Naive thymus-derived CD8-positive, alpha-beta T cell (primary cell): ENCODE measurements around the gene SMARCAL1. TPM values are rescaled to one million over a fixed set of nuclear protein-coding genes. Genes with fewer than 3 reads are reported as not detected.
A peak's percentile ranks its signal among the peaks of the same experiment; 100 is the strongest.

Experiments used
- ATAC-seq, 2 donors: fragments of 150-1000 bp; cut with Tn5 transposase in 1 of 2; sonication (Bioruptor Pico), chemical (Tn5 transposase) in 1 of 2; 1 replicate in 1 of 2; 2 replicates in 1 of 2; pipeline ENCODE4 v1.10.0; 2021; ENCODE audit warnings: mild to moderate bottlenecking in 2 of 2, moderate library complexity in 2 of 2
- POLR2A ChIA-PET: fragments of 350-600 bp; sonication (Branson Sonifier 250); formaldehyde crosslinking; loops from one replicate; lab custom pipeline; 2021; ENCODE audit warnings: antibody characterized with exemption; lab: Charles Lee
- DNase-seq, 10 donors: peaks; one replicate each; pipeline versions ENCODE4 v3.0.0 to v3.0.0-alpha.2; 2020 to 2022
- H3K27ac Mint-ChIP-seq, 10 donors: one replicate each; pipeline ENCODE4 v1.8.0; 2020 to 2022; ENCODE audit warnings: mild to moderate bottlenecking in 10 of 10, mixed read lengths in 10 of 10, moderate library complexity in 4 of 10, inconsistent platforms in 1 of 10
- H3K27me3 Mint-ChIP-seq, 5 donors: one replicate each; pipeline ENCODE4 v1.8.0; 2021 to 2022; ENCODE audit warnings: mixed read lengths in 5 of 5
- H3K36me3 Mint-ChIP-seq, 3 donors: one replicate each; pipeline ENCODE4 v1.8.0; 2020 to 2022; ENCODE audit warnings: mixed read lengths in 3 of 3, mild to moderate bottlenecking in 2 of 3, inconsistent platforms in 1 of 3
- H3K4me1 Mint-ChIP-seq, 4 donors: one replicate each; pipeline ENCODE4 v1.8.0; 2021 to 2022; ENCODE audit warnings: mixed read lengths in 4 of 4
- H3K4me3 Mint-ChIP-seq, 10 donors: one replicate each; pipeline ENCODE4 v1.8.0; 2020 to 2022; ENCODE audit warnings: mild to moderate bottlenecking in 10 of 10, mixed read lengths in 10 of 10, moderate library complexity in 6 of 10, inconsistent platforms in 1 of 10
- H3K9me3 Mint-ChIP-seq, 9 donors: one replicate each; pipeline ENCODE4 v1.8.0; 2020 to 2022; ENCODE audit warnings: mixed read lengths in 9 of 9, mild to moderate bottlenecking in 3 of 9, inconsistent platforms in 1 of 9, moderate library complexity in 1 of 9
- polyA plus RNA-seq, 3 donors: library from polyadenylated mRNA; unstranded; fragments of 300-500 nt; fragmentation: Illumina TruSeq; gene quantifications; one replicate each; pipeline ENCODE4 v1.2.3, GENCODE V29; 2021
- total RNA-seq, 8 experiments: library from RNA in 2 of 8; stranded (reverse) in 2 of 8; gene quantifications; one replicate each; pipeline ENCODE4 v1.2.3 and lab custom pipeline; 2021 to 2026

SMARCAL1 gene
- total and polyA plus RNA-seq, 5 experiments from 2014 or later, result 18.7 to 22.5 (median 22.0) TPM

GRCh38 chr2:216501854-216502253, 89.6 kb downstream of the SMARCAL1 start:
- H3K4me3 Mint-ChIP-seq, result no peak overlapping the region
- H3K27ac Mint-ChIP-seq, result no peak overlapping the region
- peaks cover 16 to 73% (median 19%) of the 10 kb centered on the region in 3 donors for H3K36me3 Mint-ChIP-seq
- DNase-seq, result no peak
- POLR2A ChIA-PET, result no interaction called here
- peaks cover 21 to 65% (median 61%) of the 10 kb centered on the region in 4 donors for H3K4me1 Mint-ChIP-seq
- no peaks in the 10 kb centered on the region for H3K27me3 Mint-ChIP-seq
- H3K9me3 Mint-ChIP-seq, result no peaks in the 10 kb centered on the region
- ATAC-seq, result no peak

DNA sequence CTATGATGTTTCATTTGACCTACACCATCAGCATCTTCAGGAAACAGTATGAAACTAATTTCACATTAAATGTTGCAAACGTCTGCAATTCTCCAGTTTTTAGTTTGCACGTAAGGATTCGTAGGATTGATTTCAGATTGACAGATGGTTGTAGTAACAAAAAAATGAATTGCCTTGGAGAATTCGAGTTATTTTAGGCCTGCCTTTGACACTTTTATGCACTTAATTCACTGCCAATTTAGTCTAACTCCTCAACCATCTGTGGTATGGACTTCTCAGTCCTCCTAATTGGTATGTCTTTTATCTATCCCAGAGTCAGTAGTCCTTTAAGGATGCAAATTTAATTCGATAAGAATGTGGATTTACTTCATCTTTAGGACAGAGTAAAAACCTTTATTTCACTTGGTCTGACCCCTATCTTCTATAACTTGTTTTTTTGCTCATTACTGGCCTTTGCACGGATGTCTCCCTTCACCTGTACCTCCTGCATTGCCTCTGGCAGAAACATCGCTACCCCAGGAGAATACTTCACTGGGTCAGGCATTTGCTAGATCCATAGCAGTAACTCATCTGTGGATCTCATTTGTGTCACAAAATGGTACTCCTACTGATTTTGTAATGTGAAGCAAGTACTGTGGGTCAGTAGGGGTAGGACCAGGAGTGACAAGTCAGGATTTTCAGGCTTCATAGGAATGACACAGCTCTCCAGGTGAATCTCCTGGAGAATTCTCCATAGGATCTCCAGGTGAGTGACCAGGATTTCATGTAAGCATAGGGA, 90.3 kb downstream of the SMARCAL1 start:
- Mint-ChIP-seq H3K27ac (peak overlapping the region in 1 of 10 donors; percentile 37), H3K9me3 (no peaks in the 10 kb centered on the region), H3K27me3 (no peaks in the 10 kb centered on the region), H3K4me1 (peaks cover 21 to 63% (median 57%) of the 10 kb centered on the region in 4 donors), H3K4me3 (peak overlapping the region in 1 of 10 donors; percentile 43), H3K36me3 (peaks cover 16 to 73% (median 19%) of the 10 kb centered on the region in 3 donors)
- ATAC-seq (no peak), DNase-seq (no peak)
- POLR2A ChIA-PET, result no interaction called here

DNA sequence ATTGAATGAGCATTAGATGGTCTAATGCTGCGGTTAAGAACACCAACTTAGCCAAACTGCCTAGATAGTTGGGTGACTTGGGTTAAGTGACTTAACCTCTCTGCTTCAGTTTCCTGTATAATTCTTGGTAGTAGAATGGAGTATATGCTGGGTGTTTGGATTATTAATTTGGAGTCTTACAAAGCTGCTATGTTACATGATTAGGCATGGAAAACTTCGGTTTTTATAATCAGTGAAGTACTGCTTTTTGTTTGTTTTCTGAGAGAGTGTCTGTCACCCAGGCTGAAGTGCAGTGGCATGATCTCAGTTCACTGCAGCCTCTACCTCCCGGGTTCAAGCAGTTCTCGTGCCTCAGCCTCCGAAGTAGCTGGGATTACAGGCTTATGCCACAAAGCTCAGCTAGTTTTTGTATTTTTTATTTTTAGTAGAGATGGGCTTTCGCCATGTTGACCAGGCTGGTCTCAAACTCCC, 90.9 kb downstream of the SMARCAL1 start:
- H3K4me3 Mint-ChIP-seq, result no peak overlapping the region
- peaks cover 16 to 73% (median 19%) of the 10 kb centered on the region in 3 donors for H3K36me3 Mint-ChIP-seq
- H3K27ac Mint-ChIP-seq, result peak overlapping the region in 2 of 10 donors; percentile 9 to 60
- DNase-seq (no peak), ATAC-seq (no peak)
- POLR2A ChIA-PET, result no interaction called here
- H3K9me3 Mint-ChIP-seq, result no peaks in the 10 kb centered on the region
- H3K27me3 Mint-ChIP-seq, result no peaks in the 10 kb centered on the region
- H3K4me1 Mint-ChIP-seq, result peaks cover 22 to 57% (median 51%) of the 10 kb centered on the region in 4 donors

DNA sequence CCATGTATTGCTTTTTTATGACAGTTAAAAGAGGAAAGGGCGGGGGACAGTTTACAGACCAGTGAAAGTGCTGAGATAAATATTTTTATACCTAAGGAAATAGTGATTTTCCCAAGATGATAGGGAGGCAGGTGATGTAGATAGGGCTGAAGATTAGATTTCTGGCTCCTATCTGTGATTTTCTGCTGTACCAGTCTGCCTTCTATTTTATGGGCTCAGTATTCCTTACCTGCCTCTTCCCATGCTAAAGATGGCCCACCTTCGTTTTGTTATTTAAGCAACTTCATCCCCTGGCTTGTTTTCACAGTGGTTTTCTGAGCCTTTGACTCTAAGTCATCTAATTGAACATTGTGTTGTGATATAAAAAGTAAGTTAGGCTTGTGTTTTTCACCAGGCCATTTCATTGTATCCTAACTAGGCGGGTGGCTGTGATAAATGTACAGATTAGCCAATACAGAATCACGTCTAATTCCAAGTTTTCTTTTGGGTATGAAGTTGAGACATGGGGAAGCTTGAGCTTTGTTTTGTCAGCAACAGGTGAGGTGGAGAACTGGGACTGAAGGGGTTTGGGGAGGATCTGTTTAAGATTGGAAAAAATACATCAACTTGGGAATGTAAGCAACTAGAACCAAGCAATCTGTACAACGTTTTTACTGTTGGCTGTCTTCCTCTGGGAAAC, 91.6 kb downstream of the SMARCAL1 start:
- Mint-ChIP-seq H3K36me3 (peaks cover 16 to 73% (median 21%) of the 10 kb centered on the region in 3 donors), H3K9me3 (no peaks in the 10 kb centered on the region), H3K4me1 (peaks cover 23 to 50% (median 47%) of the 10 kb centered on the region in 4 donors), H3K27me3 (no peaks in the 10 kb centered on the region), H3K4me3 (no peak overlapping the region), H3K27ac (peak overlapping the region in 7 of 10 donors; percentile 10 to 73 (median 23))
- DNase-seq (no peak), ATAC-seq (no peak)
- POLR2A ChIA-PET, result no interaction called here

DNA sequence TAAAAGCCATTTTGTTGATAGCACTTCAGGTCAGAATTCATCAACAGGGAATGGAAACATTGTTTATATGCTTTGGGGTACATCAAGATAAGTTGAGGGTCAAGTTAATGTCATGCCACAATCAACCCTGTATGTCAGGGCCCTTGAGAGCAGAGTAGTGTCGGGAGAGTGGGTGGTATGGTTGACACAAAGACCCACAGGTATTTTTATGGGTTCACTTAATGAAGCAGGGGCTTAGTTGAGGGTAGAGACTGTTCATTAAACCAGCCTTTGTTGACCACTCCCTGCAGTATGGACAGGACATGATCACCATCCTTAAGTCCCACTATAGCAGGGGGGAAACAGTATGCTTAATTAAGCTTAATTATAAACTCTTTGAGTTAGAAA, 92.1 kb downstream of the SMARCAL1 start:
- Mint-ChIP-seq H3K27ac (peak overlapping the region in 7 of 10 donors; percentile 8 to 60 (median 15)), H3K36me3 (peaks cover 14 to 69% (median 22%) of the 10 kb centered on the region in 3 donors), H3K4me3 (no peak overlapping the region), H3K27me3 (no peaks in the 10 kb centered on the region), H3K9me3 (no peaks in the 10 kb centered on the region), H3K4me1 (peaks cover 20 to 45% (median 42%) of the 10 kb centered on the region in 4 donors)
- POLR2A ChIA-PET, result no interaction called here
- DNase-seq (no peak), ATAC-seq (no peak)

DNA sequence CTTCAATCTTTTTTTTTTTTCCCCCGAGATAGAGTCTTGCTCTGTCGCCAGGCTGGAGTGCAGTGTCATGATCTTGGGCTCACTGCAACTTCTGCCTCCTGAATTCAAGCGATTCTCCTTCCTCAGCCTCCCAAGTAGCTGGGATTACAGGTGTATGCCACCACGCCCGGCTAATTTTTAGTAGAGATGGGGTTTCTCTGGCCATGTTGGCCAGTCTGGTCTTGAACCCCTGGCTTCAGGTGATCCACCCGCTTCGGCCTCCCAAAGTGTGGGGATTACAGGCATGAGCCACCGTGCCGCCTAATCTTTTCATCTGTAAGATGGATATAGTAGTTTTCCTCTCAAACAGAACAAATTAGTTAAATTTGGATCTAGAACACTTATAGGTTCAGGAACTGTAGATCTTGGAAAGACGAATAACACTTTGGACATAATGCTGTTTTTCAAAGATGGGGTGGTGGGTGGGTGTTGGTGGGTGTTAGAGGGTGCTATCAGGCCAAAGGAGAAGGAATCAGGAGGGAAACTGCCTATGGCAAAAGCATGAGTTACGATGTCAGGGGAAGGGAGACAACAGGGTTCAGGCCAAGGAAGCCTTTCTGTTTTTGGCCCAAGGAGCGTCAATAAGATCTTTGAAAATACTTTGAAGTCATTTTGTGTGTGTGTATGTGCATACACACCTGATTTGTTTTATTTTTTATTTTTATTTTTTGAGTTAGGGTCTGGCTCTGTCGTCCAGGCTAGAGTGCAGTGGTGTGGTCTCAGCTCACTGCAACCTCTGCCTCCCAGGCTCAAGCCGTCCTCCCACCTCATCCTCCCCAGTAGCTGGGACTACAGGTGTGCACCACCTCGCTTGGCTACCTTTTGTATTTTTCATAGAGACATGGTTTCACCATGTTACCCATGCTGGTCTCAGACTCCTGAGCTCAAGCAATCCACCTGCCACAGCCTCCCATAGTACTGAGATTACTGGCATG, 93.1 kb downstream of the SMARCAL1 start:
- Mint-ChIP-seq H3K4me3 (no peak overlapping the region), H3K27ac (peak overlapping the region in 3 of 10 donors; percentile 14 to 53 (median 29)), H3K9me3 (no peaks in the 10 kb centered on the region), H3K4me1 (peaks cover 14 to 34% (median 32%) of the 10 kb centered on the region in 4 donors), H3K36me3 (peaks cover 5 to 58% (median 19%) of the 10 kb centered on the region in 3 donors), H3K27me3 (no peaks in the 10 kb centered on the region)
- no peak for DNase-seq
- POLR2A ChIA-PET, result no interaction called here
- no peak for ATAC-seq

DNA sequence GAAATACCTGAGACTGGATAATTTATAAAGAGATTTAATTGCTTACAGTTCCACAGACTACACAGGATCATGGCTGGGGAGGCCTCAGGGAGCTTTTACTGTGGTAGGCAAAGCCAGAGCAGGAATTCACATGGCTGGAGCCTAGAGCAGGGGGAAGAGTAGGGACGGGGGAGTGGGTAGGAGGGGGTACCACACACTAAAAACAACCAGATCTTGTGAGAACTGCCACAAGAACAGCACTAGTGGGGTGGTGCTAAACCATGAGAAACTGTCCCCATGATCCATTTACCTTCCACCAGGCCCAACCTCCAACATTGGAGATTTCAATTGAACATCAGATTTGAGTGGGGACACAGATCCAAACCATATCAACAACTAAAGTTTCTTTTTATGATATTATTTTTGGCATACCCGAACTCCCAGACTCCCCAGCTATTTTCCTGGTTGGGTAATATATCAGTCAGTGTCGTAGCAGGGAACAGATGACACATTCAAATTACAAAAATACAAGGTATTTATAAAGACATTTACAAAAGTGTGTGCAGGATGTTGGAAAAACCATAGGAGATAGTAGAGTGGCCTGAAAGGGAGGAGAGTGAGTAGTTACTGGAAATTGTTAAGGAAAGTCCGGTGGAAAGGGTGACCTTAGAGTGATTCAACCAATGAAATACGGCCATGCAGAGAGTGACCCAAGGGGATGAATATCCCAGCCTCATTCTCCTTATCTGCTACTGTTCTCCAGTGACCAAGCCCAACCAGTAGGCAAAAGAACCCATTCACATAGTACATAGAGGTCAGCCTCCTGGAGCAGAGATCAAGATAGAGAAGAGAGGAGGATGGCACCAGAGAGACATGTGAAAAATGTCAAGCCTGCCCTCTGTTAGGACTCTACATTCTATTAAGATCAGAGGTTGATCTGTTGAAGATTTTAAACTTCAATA, 95.2 kb downstream of the SMARCAL1 start:
- ATAC-seq (no peak), DNase-seq (no peak)
- POLR2A ChIA-PET, result interaction anchor here (1.2 kb wide), 1 partner anchor 9 kb away, joined by 3 read pairs; the partner anchor contains the start of gene RPL37A
- Mint-ChIP-seq H3K27me3 (no peaks in the 10 kb centered on the region), H3K9me3 (no peaks in the 10 kb centered on the region), H3K36me3 (peaks cover 0 to 38% (median 15%) of the 10 kb centered on the region in 3 donors), H3K4me3 (no peak overlapping the region), H3K4me1 (peaks cover 10 to 22% (median 18%) of the 10 kb centered on the region in 4 donors), H3K27ac (peak overlapping the region in 3 of 10 donors; percentile 2 to 26 (median 4))

- POLR2A ChIA-PET, result interaction anchor here (1.2 kb wide), 1 partner anchor 10 kb away, joined by 3 read pairs; the partner anchor contains the start of gene RPL37A
- no peaks in the 10 kb centered on the region for H3K27me3 Mint-ChIP-seq
- H3K9me3 Mint-ChIP-seq, result no peaks in the 10 kb centered on the region
- peaks cover 6 to 16% (median 11%) of the 10 kb centered on the region in 4 donors for H3K4me1 Mint-ChIP-seq
- H3K4me3 Mint-ChIP-seq, result no peak overlapping the region
- ATAC-seq, result no peak
- no peak for DNase-seq
- H3K27ac Mint-ChIP-seq, result peak overlapping the region in 2 of 10 donors; percentile 26 to 87
- peaks cover 0 to 30% (median 13%) of the 10 kb centered on the region in 3 donors for H3K36me3 Mint-ChIP-seq
These were observed 95.9 kb downstream of the SMARCAL1 start for GRCh38 chr2:216508229-216508628.

GRCh38 chr2:216516730-216517350, 104.6 kb downstream of the SMARCAL1 start:
- POLR2A ChIA-PET, result no interaction called here
- Mint-ChIP-seq H3K27ac (peak overlapping the region in 1 of 10 donors; percentile 73), H3K36me3 (no peaks in the 10 kb centered on the region), H3K9me3 (no peaks in the 10 kb centered on the region), H3K4me1 (no peaks in the 10 kb centered on the region), H3K4me3 (no peak overlapping the region), H3K27me3 (no peaks in the 10 kb centered on the region)
- ATAC-seq, result no peak
- peak in 3 of 10 donors; percentile 14 to 23 (median 23) for DNase-seq

GRCh38 chr2:216517447-216518225, 105.4 kb downstream of the SMARCAL1 start:
- Mint-ChIP-seq H3K27ac (no peak overlapping the region), H3K4me3 (no peak overlapping the region), H3K4me1 (no peaks in the 10 kb centered on the region), H3K9me3 (no peaks in the 10 kb centered on the region), H3K36me3 (no peaks in the 10 kb centered on the region), H3K27me3 (no peaks in the 10 kb centered on the region)
- DNase-seq, result no peak
- ATAC-seq, result no peak
- POLR2A ChIA-PET, result interaction anchor here (0.8 kb wide), 1 partner anchor 147 kb away, joined by 3 read pairs; no protein-coding TSS in a partner anchor
